ENCODE data around the gene P2RX7.

GRCh38 chr12:121182222-121182893 is 49.7 kb downstream of the P2RX7 start:
- TF ChIP-seq CTCF (IDR thresholded peaks at IDR 0.05) (no peak), POLR2A (IDR thresholded peaks at IDR 0.05) (no peak), EP300 (IDR thresholded peaks at IDR 0.05) (no peak)

Data from ovary (tissue), 3 donors.